Effector memory CD8-positive, alpha-beta T cell (primary cell): ENCODE results near the gene SPOCK1.
"Not testable (repeated sequence)": the region's sequence is repeated elsewhere in the genome, so short reads cannot be mapped to it uniquely, and the experiment has no call there.

ENCODE experiments used
- ATAC-seq: fragments of 150-1000 bp; cut with Tn5 transposase; replicated peaks from 2 replicates; pipeline ENCODE4 v1.10.0; 2021; ENCODE audit warnings: mild to moderate bottlenecking, moderate library complexity
- DNase-seq, 3 experiments: peaks; one replicate each; pipeline ENCODE4 v3.0.0; 2021
- H3K27ac Mint-ChIP-seq, 2 donors: one replicate each; pipeline ENCODE4 v1.8.0; 2022; ENCODE audit warnings: mild to moderate bottlenecking in 2 of 2, mixed read lengths in 2 of 2, moderate library complexity in 2 of 2
- H3K27me3 Mint-ChIP-seq, 2 donors: one replicate each; pipeline ENCODE4 v1.8.0; 2022; ENCODE audit warnings: mixed read lengths in 2 of 2
- H3K36me3 Mint-ChIP-seq: one replicate; pipeline ENCODE4 v1.8.0; 2022; ENCODE audit warnings: mild to moderate bottlenecking, moderate library complexity, mixed read lengths; ENCODE audit not compliant: insufficient read depth
- H3K4me1 Mint-ChIP-seq, 2 donors: one replicate each; pipeline ENCODE4 v1.8.0; 2022; ENCODE audit warnings: low read depth in 2 of 2, mixed read lengths in 2 of 2
- H3K4me3 Mint-ChIP-seq, 2 donors: one replicate each; pipeline ENCODE4 v1.8.0; 2022; ENCODE audit warnings: mild to moderate bottlenecking in 2 of 2, mixed read lengths in 2 of 2, moderate library complexity in 2 of 2
- H3K9me3 Mint-ChIP-seq, 2 donors: one replicate each; pipeline ENCODE4 v1.8.0; 2022; ENCODE audit warnings: mixed read lengths in 2 of 2

SPOCK1 gene

DNA sequence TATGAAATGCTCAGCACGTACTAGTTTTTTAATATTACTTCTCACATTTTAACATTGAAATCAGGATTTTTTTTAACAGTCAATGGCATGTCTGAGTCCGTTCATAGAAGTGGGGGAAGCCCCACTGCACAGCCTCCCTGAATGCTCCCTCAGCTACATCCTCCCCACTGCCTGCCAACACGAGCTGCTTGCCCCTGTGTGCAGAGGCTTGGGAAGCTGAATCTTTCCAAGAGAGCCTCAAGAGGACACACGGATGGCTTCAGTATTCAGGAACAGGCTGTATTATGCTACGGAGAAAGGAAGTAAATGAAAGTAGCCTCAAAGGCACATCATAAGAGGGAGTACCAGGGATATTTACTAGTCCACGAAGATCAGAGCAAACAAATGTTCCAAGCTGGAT, 248.7 kb downstream of the SPOCK1 start:
- no peaks in the 10 kb centered on the region for H3K27me3 Mint-ChIP-seq
- no peak overlapping the region for H3K4me3 Mint-ChIP-seq
- H3K27ac Mint-ChIP-seq: no peak overlapping the region
- H3K36me3 Mint-ChIP-seq: peaks cover 3% of the 10 kb centered on the region
- H3K4me1 Mint-ChIP-seq: no peaks in the 10 kb centered on the region
- DNase-seq (no peak), ATAC-seq (no peak)
- no peaks in the 10 kb centered on the region for H3K9me3 Mint-ChIP-seq

DNA sequence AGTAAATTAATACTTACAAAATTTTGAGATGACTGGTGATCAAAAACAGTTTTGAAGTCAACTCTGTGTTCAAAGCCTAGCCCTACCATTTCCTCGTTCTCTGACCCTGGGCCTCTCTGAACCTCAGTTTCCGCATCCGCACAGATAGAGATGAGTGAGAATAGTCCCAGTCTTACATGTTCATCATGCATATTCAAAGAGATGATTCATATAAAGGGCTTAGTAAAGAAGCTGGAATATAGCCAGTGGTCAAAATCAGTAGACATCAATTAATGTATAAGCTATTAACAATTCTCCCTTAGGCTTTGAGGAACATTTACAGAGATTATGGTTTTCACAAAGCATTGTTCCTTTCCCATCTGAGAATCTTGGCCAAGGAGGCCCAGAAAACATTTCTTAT, 250.6 kb downstream of the SPOCK1 start:
- H3K27me3 Mint-ChIP-seq: no peaks in the 10 kb centered on the region
- ATAC-seq: no peak
- no peak overlapping the region for H3K27ac Mint-ChIP-seq
- no peaks in the 10 kb centered on the region for H3K4me1 Mint-ChIP-seq
- H3K9me3 Mint-ChIP-seq: no peaks in the 10 kb centered on the region
- H3K36me3 Mint-ChIP-seq: no peaks in the 10 kb centered on the region
- H3K4me3 Mint-ChIP-seq: no peak overlapping the region
- DNase-seq: no peak

DNA sequence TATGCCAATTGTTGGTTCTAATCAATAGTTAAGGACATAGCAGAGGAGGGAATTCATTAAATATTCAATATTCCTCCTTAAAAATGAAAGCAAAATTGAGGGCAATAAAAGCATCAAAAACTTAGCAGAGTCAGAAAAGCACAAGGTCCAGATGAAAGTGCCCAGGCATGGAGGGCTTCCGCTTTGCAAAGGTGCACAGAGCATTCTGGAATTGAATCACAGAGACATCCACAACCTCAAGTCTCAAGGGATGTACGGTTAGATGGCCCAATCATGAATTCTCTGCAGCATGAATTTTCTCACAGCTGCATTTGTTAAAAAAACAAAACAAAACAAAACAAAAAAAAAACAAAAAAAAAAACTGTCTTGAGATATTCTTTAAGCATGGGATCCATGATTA, 253.7 kb downstream of the SPOCK1 start:
- H3K4me1 Mint-ChIP-seq: no peaks in the 10 kb centered on the region
- H3K4me3 Mint-ChIP-seq: no peak overlapping the region
- DNase-seq (no peak), ATAC-seq (no peak)
- no peak overlapping the region for H3K27ac Mint-ChIP-seq
- no peaks in the 10 kb centered on the region for H3K27me3 Mint-ChIP-seq
- no peaks in the 10 kb centered on the region for H3K36me3 Mint-ChIP-seq
- H3K9me3 Mint-ChIP-seq: no peaks in the 10 kb centered on the region

DNA sequence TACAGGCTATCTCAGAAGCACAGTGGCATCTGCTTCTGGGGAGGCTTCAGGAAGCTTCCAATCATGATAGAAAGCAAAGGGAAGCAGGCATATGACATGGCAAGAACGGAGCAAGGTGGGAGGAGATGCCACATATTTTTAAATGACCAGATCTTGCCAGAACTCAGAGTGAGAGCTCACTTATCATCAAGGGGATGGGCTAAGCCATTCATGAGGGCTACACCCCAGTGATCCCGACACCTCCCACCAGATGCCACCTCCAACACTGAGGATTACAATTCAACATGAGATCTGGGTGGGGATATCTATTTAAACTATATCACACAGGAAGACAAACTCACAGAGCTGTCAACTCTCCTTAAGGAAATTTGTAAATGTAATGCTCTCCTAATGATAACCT, 258.8 kb downstream of the SPOCK1 start:
- no peak overlapping the region for H3K27ac Mint-ChIP-seq
- ATAC-seq (no peak), DNase-seq (no peak)
- H3K27me3 Mint-ChIP-seq: peaks cover 0 to 6% of the 10 kb centered on the region in 2 donors
- no peak overlapping the region for H3K4me3 Mint-ChIP-seq
- H3K36me3 Mint-ChIP-seq: no peaks in the 10 kb centered on the region
- no peaks in the 10 kb centered on the region for H3K4me1 Mint-ChIP-seq
- H3K9me3 Mint-ChIP-seq: peaks cover 0 to 5% of the 10 kb centered on the region in 2 donors

DNA sequence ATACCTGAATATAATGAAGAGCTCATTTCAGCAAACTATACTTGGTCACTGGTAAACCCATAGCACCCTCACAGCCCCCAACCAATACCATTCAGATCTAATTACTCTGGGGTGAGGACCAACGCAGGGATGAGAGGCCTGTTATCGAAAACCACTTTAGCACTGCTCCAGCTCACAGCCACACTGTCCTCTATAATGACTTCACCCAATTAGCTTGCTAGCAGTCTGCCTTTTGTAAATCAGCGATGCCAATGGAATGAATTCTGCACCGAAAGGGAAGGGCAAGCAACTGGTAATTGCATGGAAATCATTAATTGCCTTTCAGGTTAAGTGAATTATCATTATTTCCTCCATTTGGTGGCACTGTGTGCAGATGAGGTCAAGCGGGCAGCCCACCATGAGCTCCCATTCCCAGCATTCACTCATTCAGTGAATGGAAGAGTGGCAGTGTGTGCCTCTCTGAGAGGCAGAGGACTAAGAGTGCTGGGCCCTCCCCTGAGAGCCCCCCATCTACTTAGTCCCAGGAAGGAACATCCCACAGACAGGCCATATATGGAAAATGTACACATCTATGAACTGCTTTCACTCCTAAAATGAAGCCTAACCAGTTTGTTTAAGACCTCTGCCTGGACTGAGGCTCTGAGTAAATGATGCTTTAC, 262.1 kb downstream of the SPOCK1 start:
- Mint-ChIP-seq H3K27ac (no peak overlapping the region), H3K9me3 (peaks cover 0 to 7% of the 10 kb centered on the region in 2 donors), H3K27me3 (peaks cover 0 to 13% of the 10 kb centered on the region in 2 donors), H3K4me3 (no peak overlapping the region), H3K4me1 (no peaks in the 10 kb centered on the region), H3K36me3 (no peaks in the 10 kb centered on the region)
- no peak for DNase-seq
- no peak for ATAC-seq

DNA sequence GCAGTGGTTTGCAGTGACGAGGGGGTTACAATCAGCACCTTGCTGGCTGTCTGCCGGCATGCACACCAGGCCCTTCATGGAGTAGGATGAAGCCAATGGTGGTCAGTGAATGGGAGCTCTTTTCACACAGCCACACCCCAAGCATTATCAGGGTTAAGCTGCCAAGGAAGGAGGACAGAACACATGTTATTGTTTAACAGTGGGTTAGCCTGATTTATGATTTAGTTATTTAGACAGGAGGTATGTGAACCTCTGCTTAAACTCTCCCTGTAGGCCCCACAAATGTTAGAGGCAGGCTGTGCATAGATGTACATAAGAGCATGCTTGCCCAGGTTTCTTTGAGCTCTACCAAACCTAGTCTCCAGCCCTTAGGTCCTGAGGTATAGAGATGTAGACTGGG, 262.9 kb downstream of the SPOCK1 start:
- Mint-ChIP-seq H3K4me1 (no peaks in the 10 kb centered on the region), H3K9me3 (peaks cover 0 to 7% of the 10 kb centered on the region in 2 donors), H3K36me3 (peaks cover under 1% of the 10 kb centered on the region), H3K27me3 (peaks cover 0 to 13% of the 10 kb centered on the region in 2 donors), H3K27ac (no peak overlapping the region), H3K4me3 (no peak overlapping the region)
- DNase-seq (no peak), ATAC-seq (no peak)

DNA sequence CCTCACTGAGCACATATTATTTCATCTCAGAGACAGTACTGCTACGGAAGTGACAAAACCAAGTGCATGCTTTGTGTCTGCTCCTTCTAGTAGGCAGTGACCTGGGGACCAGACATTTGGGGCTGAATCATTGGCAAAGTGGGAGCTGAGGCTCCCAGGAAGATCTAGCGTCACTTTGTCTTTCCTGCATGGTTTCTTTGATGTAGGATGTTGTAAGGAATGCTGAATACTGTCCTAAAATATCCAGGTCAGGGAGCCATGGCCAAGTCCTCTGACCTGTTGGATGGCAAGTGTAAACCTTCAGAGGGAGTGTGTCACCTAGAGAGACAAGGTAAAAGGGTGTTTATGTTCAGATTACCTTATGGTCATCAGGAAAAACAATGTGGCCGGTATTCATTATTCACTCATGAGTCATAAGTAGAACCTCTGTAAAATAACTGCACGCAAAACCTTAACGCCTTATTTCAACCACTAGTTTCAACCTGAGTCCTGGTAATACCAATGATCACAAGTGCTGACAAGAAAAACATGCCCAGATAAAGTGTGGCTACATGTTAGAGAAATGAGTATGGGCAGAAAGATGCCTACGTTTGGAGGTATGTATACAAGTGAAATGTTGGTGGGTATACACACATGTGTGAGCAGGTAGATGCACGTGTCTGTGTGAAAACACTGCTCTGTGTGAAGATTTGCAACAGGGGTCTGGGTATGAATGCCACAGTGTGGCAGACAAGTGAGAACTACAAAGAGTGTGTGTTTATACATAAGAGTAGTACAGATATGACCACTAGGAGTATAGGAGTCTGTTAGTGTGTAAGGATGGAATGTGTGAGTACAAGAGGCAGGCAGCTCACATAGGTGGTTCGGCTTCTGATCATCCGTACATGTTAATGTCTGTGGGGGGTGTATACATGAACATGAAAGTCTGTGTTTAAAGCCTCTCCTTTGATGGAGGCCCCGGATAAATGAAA, 263.9 kb downstream of the SPOCK1 start:
- Mint-ChIP-seq H3K9me3 (peaks cover 0 to 7% of the 10 kb centered on the region in 2 donors), H3K27me3 (peaks cover 0 to 13% of the 10 kb centered on the region in 2 donors), H3K4me3 (no peak overlapping the region), H3K4me1 (no peaks in the 10 kb centered on the region), H3K36me3 (peaks cover 2% of the 10 kb centered on the region), H3K27ac (no peak overlapping the region)
- DNase-seq (no peak), ATAC-seq (no peak)

DNA sequence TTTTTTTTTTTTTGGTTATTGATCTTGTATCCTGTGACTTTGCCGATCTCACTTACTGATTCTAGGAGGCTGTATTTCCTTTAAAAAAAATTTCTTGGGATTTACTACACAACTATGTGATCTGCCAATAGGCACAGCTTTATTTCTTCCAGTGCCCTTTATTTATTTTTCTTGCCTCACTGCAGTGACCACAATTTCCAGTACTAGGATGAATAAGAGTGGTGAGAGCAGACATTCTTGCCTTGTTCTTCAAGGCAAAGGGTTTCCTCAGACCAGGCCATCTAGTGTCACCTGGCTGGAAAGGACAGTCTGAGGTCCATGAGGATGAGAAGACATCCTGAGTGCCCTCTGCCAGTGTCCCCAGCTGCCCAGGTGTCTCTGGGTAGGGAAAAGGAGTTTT, 265.4 kb downstream of the SPOCK1 start:
- Mint-ChIP-seq H3K9me3 (peaks cover 0 to 7% of the 10 kb centered on the region in 2 donors), H3K4me1 (no peaks in the 10 kb centered on the region), H3K4me3 (no peak overlapping the region), H3K27me3 (peaks cover 0 to 13% of the 10 kb centered on the region in 2 donors), H3K36me3 (peaks cover 2% of the 10 kb centered on the region), H3K27ac (no peak overlapping the region)
- ATAC-seq: no peak
- DNase-seq: no peak

DNA sequence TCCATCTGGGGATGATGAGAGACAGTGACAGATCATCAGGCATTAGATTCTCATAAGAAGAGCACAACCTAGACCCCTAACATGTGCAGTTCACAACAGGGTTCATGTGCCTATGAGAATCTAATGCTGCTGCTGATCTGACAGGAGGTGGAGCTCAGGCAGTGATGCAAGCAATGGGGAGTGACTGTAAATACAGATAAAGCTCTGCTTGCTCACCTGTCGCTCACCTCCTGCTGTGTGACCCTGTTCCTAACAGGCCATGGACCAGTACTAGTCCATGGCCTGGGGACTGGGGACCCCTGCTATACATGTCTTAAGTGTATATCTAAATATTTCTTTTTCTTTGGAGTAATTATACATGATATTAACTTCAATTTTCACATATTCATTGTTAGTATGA, 265.8 kb downstream of the SPOCK1 start:
- ATAC-seq: not testable (repeated sequence)

DNA sequence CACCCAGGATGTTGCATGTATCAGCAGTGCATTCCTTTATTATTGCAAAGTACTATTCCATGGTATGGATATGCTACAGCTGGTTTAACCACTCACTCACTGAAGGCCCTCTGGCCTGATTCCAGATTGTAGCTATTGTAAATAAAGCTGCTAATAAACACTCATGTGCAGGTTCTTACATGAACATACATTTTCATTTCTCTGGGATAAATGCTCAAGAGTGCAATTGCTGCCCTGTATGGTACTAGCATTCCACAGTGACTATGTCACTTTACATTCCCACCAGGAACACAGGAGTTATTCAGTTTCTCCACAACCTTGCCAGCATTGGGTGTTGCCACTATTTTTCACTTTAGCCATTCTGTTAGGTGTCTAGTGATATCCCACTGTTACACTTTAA, 267.6 kb downstream of the SPOCK1 start:
- H3K4me1 Mint-ChIP-seq: no peaks in the 10 kb centered on the region
- no peak for DNase-seq
- H3K4me3 Mint-ChIP-seq: no peak overlapping the region
- peaks cover 2% of the 10 kb centered on the region for H3K36me3 Mint-ChIP-seq
- H3K9me3 Mint-ChIP-seq: peaks cover 0 to 7% of the 10 kb centered on the region in 2 donors
- H3K27ac Mint-ChIP-seq: no peak overlapping the region
- ATAC-seq: no peak
- H3K27me3 Mint-ChIP-seq: peaks cover 0 to 13% of the 10 kb centered on the region in 2 donors

More for the DNA sequence above, 265.8 kb downstream of the SPOCK1 start:
- not testable (repeated sequence) for H3K4me1 Mint-ChIP-seq, H3K9me3 Mint-ChIP-seq, DNase-seq, H3K27ac Mint-ChIP-seq, H3K4me3 Mint-ChIP-seq, H3K36me3 Mint-ChIP-seq
- H3K27me3 Mint-ChIP-seq: peaks cover 0 to 13% of the 10 kb centered on the region in 2 donors

DNA sequence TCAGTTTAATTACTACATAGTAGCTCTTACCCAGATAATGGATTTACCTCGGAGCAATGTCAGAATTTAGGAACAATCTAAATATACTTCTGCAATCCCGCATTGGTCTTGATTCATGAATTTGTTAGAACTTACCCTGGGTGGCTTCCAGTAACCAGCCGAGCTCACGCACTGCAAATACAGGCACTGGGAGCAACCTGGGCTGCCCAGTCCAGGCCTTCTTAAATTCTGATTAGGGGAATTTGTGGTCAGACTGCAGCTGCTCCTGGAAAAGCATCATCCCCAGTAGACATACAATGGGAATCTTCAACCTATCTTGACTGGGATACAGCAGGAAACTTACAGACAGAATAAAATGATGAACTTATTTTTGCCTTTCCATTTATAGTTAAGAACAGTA, 270.3 kb downstream of the SPOCK1 start:
- Mint-ChIP-seq H3K9me3 (no peaks in the 10 kb centered on the region), H3K4me1 (no peaks in the 10 kb centered on the region), H3K36me3 (peaks cover 2% of the 10 kb centered on the region), H3K27ac (no peak overlapping the region), H3K4me3 (no peak overlapping the region), H3K27me3 (no peaks in the 10 kb centered on the region)
- DNase-seq (no peak), ATAC-seq (no peak)

DNA sequence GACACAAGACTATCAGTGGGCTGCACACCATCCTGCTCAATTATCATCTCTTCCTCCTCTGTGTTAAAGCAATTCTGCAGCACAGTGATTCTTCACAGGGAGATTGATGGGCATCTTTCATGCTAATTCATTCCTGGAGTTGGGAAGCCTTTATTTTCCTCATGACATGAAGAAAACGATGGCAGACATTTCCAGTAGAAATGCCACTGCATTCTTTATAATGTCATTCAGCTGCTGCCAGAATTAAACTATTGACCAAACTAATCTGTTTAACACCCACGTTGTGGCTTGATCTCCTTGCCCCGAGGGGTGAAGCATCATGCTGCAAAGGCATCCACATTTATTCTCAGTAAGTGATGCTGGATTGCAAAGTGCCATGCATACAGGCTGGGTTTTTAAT, 273.0 kb downstream of the SPOCK1 start:
- Mint-ChIP-seq H3K9me3 (no peaks in the 10 kb centered on the region), H3K36me3 (peaks cover under 1% of the 10 kb centered on the region), H3K4me3 (no peak overlapping the region), H3K27ac (no peak overlapping the region), H3K4me1 (no peaks in the 10 kb centered on the region), H3K27me3 (peaks cover 0 to 7% of the 10 kb centered on the region in 2 donors)
- DNase-seq: no peak
- no peak for ATAC-seq

DNA sequence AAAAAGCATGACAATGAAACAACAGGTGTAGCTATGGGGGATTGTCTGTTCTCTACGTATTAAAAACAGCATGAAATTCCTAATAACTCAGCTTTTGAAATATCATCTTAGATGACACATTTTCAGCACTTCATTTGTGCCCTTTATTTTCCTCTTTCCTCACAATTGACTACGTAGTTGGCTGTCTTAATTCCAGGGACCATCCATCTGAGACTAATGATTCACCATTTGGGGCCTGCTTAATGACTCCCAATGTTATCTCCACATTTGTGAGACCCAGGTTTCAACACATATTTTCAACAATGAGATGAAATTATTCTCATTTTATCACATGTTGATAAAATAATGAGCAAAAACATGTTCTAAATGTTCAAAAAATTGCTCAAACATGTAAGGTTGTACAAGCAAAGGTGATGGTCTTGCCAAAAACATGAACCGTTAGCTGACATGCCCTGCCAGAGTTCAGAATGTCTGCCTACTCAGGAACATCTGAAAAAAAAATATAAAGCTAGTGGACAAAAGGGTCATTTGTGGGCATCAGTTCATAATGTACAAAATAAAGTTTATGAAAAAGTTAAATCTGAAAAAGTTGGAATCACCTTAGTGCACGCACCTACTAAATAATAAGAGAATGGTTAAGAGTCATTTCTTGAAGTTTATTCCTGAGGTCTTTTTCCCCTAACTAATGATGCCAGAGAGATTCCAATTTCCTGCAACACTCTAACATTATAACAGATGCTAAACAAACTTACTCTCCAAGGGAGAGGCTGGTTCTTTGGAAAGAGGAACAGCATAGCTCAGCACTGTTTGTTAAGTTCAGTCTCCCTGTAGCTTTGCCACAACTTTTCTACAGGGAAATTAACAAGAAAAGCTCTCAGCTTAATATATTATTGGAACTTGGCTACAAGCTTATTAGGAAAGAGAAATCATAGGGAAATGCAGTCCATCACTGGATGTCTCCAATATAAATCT, 275.5 kb downstream of the SPOCK1 start:
- no peak overlapping the region for H3K27ac Mint-ChIP-seq
- H3K27me3 Mint-ChIP-seq: peaks cover 0 to 7% of the 10 kb centered on the region in 2 donors
- H3K4me1 Mint-ChIP-seq: no peaks in the 10 kb centered on the region
- ATAC-seq: no peak
- no peak for DNase-seq
- H3K9me3 Mint-ChIP-seq: no peaks in the 10 kb centered on the region
- no peaks in the 10 kb centered on the region for H3K36me3 Mint-ChIP-seq
- no peak overlapping the region for H3K4me3 Mint-ChIP-seq
